H9 (cell line): ENCODE measurements around the gene EPN3. TPM values are rescaled to one million over a fixed set of nuclear protein-coding genes. Genes with fewer than 3 reads are reported as not detected.

ENCODE experiments used
- DNase-seq: peaks from one replicate; pipeline ENCODE4 v3.0.0-alpha.2; 2017
- H2AFZ ChIP-seq: one replicate; pipeline ENCODE4 v1.6.1; 2013; ENCODE audit warnings: mild to moderate bottlenecking, low read length, control low read depth, moderate library complexity
- H2AK5ac ChIP-seq: 2 replicates; pipeline ENCODE4 v1.6.1; 2013; ENCODE audit warnings: low read length, control low read depth, mixed read lengths; ENCODE audit not compliant: insufficient read length
- H2BK120ac ChIP-seq: one replicate; pipeline ENCODE4 v1.6.1; 2013; ENCODE audit warnings: low read depth, mild to moderate bottlenecking, low read length, control low read depth, inconsistent platforms; ENCODE audit not compliant: poor library complexity, severe bottlenecking
- H2BK12ac ChIP-seq: 2 replicates; pipeline ENCODE4 v1.6.1; 2013; ENCODE audit warnings: low read length, control low read depth, mixed read lengths, low read depth; ENCODE audit not compliant: insufficient read length
- H2BK15ac ChIP-seq: 2 replicates; pipeline ENCODE4 v1.6.1; 2013; ENCODE audit warnings: low read depth, low read length, control low read depth
- H2BK20ac ChIP-seq: one replicate; pipeline ENCODE4 v1.6.1; 2013; ENCODE audit warnings: low read depth, mild to moderate bottlenecking, low read length, control low read depth, inconsistent platforms; ENCODE audit not compliant: poor library complexity, severe bottlenecking
- H2BK5ac ChIP-seq: 2 replicates; pipeline ENCODE4 v1.6.1; 2013; ENCODE audit warnings: low read length, control low read depth, mixed read lengths; ENCODE audit not compliant: insufficient read length
- H3K14ac ChIP-seq: 2 replicates; pipeline ENCODE4 v1.6.1; 2013; ENCODE audit warnings: low read length, control low read depth; ENCODE audit not compliant: insufficient read depth
- H3K18ac ChIP-seq: 2 replicates; pipeline ENCODE4 v1.6.1; 2013; ENCODE audit warnings: low read depth, mild to moderate bottlenecking, mixed read lengths, low read length, control low read depth; ENCODE audit not compliant: insufficient read length
- H3K23ac ChIP-seq: 2 replicates; pipeline ENCODE4 v1.6.1; 2013; ENCODE audit warnings: low read length, control low read depth, mixed read lengths, low read depth; ENCODE audit not compliant: insufficient read length
- H3K23me2 ChIP-seq: 2 replicates; pipeline ENCODE4 v1.6.1; 2013; ENCODE audit warnings: low read depth, mild to moderate bottlenecking, mixed read lengths, low read length, control low read depth; ENCODE audit not compliant: insufficient read length, poor library complexity, severe bottlenecking
- H3K27ac ChIP-seq: 2 replicates; pipeline ENCODE4 v1.5.1; 2013; ENCODE audit warnings: low read length, control low read depth, mixed read lengths, low read depth; ENCODE audit not compliant: insufficient read length
- H3K27me3 ChIP-seq: 2 replicates; pipeline ENCODE4 v1.6.1; 2013; ENCODE audit warnings: low read length, control low read depth, inconsistent platforms; ENCODE audit not compliant: insufficient read depth
- H3K4ac ChIP-seq: 2 replicates; pipeline ENCODE4 v1.6.1; 2013; ENCODE audit warnings: low read depth, mild to moderate bottlenecking, control low read depth, inconsistent platforms, low read length, moderate library complexity
- H3K4me1 ChIP-seq: 2 replicates; pipeline ENCODE4 v1.6.1; 2013; ENCODE audit warnings: low read length, control low read depth, inconsistent platforms; ENCODE audit not compliant: insufficient read depth
- H3K4me2 ChIP-seq: 2 replicates; pipeline ENCODE4 v1.6.1; 2013; ENCODE audit warnings: low read length, control low read depth, mixed read lengths; ENCODE audit not compliant: insufficient read length, insufficient read depth
- H3K56ac ChIP-seq: 2 replicates; pipeline ENCODE4 v1.6.1; 2013; ENCODE audit warnings: low read depth, mild to moderate bottlenecking, mixed read lengths, low read length, control low read depth; ENCODE audit not compliant: insufficient read length
- H3K79me1 ChIP-seq: 2 replicates; pipeline ENCODE4 v1.6.1; 2013; ENCODE audit warnings: low read depth, mild to moderate bottlenecking, moderate library complexity, low read length, control low read depth, inconsistent platforms; ENCODE audit not compliant: insufficient read depth, poor library complexity, severe bottlenecking
- H3K79me2 ChIP-seq: 2 replicates; pipeline ENCODE4 v1.6.1; 2013; ENCODE audit warnings: low read length, control low read depth, inconsistent platforms; ENCODE audit not compliant: insufficient read depth
- H3K9ac ChIP-seq: 2 replicates; pipeline ENCODE4 v1.6.1; 2013; ENCODE audit warnings: low read length, control low read depth, mixed read lengths; ENCODE audit not compliant: insufficient read length; ENCODE audit errors: extremely low read depth
- H3K9me3 ChIP-seq: one replicate; pipeline ENCODE4 v1.6.1; 2013; ENCODE audit warnings: low read depth, low read length, inconsistent platforms; ENCODE audit not compliant: control insufficient read depth
- H3T11ph ChIP-seq: one replicate; pipeline ENCODE4 v1.6.1; 2013; ENCODE audit warnings: mild to moderate bottlenecking, low read length, control low read depth, inconsistent platforms
- H4K20me1 ChIP-seq: one replicate; pipeline ENCODE4 v1.6.1; 2013; ENCODE audit not compliant: control insufficient read depth, insufficient read length, insufficient read depth
- H4K5ac ChIP-seq: 2 replicates; pipeline ENCODE4 v1.6.1; 2013; ENCODE audit warnings: low read depth, mild to moderate bottlenecking, mixed read lengths, low read length, control low read depth; ENCODE audit not compliant: insufficient read length
- H4K8ac ChIP-seq: replicated peaks from 2 replicates; pipeline ENCODE4 v1.6.1; 2013; ENCODE audit warnings: low read length, control low read depth, mixed read lengths, low read depth; ENCODE audit not compliant: insufficient read length
- H4K91ac ChIP-seq: 2 replicates; pipeline ENCODE4 v1.6.1; 2013; ENCODE audit warnings: low read depth, mild to moderate bottlenecking, moderate library complexity, mixed read lengths, low read length, control low read depth; ENCODE audit not compliant: insufficient read length
- H3K27ac Mint-ChIP-seq, 3 experiments: 2 replicates in 2 of 3; 3 replicates in 1 of 3; pipeline ENCODE4 v1.8.0; 2020 to 2021; ENCODE audit warnings: mixed read lengths in 3 of 3, mild to moderate bottlenecking in 1 of 3, moderate library complexity in 1 of 3
- H3K27me3 Mint-ChIP-seq: 2 replicates; pipeline ENCODE4 v1.8.0; 2021; ENCODE audit warnings: low read depth, mild to moderate bottlenecking, moderate library complexity, mixed read lengths
- H3K36me3 Mint-ChIP-seq, 3 experiments: 2 replicates in 2 of 3; 3 replicates in 1 of 3; pipeline ENCODE4 v1.8.0; 2020 to 2021; ENCODE audit warnings: low read depth in 3 of 3, mixed read lengths in 3 of 3; ENCODE audit not compliant: insufficient read depth in 1 of 3
- H3K4me1 Mint-ChIP-seq, 2 experiments: 2 replicates each; pipeline ENCODE4 v1.8.0; 2020; ENCODE audit warnings: mixed read lengths in 2 of 2
- H3K4me3 Mint-ChIP-seq, 2 experiments: 2 replicates in 1 of 2; 3 replicates in 1 of 2; pipeline ENCODE4 v1.8.0; 2020 to 2021; ENCODE audit warnings: mild to moderate bottlenecking in 2 of 2, mixed read lengths in 2 of 2, moderate library complexity in 1 of 2
- H3K9me3 Mint-ChIP-seq, 2 experiments: 2 replicates in 1 of 2; 3 replicates in 1 of 2; pipeline ENCODE4 v1.8.0; 2020; ENCODE audit warnings: mild to moderate bottlenecking in 2 of 2, mixed read lengths in 2 of 2, moderate library complexity in 1 of 2
- CTCF ChIP-seq: fragments of 200-600 bp; sonication (generic); conservative IDR thresholded peaks from 3 replicates; pipeline ENCODE4 v1.8.0; 2021; ENCODE audit warnings: antibody characterized with exemption, mild to moderate bottlenecking
- WGBS: extraction: QIAGEN DNeasy Blood & Tissue Kit; methylation state at CpG from one replicate; pipeline ENCODE4 v1.1.7; 2013; ENCODE audit warnings: missing lambda C conversion rate, low lambda C conversion rate, mixed read lengths; ENCODE audit not compliant: insufficient read length; ENCODE audit errors: extremely low coverage; 5-methylcytosine and 5-hydroxymethylcytosine counted together
- total RNA-seq: library from RNA; stranded (reverse); gene quantifications from 2 replicates; pipeline ENCODE4 v1.2.1, GENCODE V29; 2021

Gene EPN3
- total RNA-seq, 1 experiment from 2014 or later = 1.9 TPM

DNA sequence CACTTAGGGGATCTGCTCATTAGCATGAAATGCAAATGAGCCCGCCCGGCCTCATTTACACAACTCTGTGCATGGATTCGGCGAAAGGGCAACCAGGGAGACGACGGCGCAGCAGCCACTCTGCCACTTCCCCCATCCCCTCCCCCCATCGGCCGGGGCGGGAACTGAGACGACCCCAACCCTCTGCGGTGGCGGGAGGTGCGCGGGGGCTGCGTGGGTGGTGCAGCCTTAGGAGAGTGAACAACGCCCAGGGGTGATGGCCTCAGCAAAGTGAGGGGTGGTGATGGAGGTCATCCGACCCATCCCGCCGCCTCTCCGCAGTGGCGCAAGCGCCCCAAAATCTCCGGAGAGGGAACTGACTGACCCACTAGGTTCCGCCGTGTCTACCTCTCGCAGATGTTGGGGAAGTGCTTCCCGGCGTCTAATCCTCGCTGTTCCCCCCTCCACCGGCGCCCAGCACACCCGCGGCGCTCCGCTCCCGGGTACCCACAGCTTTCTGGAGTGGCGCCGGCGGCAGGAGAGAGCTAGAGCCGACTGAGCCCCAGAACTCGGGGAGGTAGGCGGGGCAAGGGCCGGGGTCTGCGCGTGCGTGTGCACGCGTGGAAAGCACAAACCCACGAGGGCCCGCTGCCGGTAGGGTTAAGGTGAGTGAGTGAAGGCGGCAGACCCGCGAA is 26.5 kb downstream of the EPN3 start:
- H3K4me1 Mint-ChIP-seq = peaks cover 15 to 33% of the 10 kb centered on the region in 2 experiments
- H3K14ac ChIP-seq = no peak overlapping the region
- no peak overlapping the region for H2BK5ac ChIP-seq
- no peak overlapping the region for H2BK15ac ChIP-seq
- H3K27ac ChIP-seq = no peak overlapping the region
- no peak overlapping the region for H3K23ac ChIP-seq
- H3K36me3 Mint-ChIP-seq = no peaks in the 10 kb centered on the region; a peak in 1 of 7 replicates
- no peak for TF ChIP-seq CTCF
- no peak overlapping the region for H3K4ac ChIP-seq
- H2AK5ac ChIP-seq = no peak overlapping the region
- no peaks in the 10 kb centered on the region; the same call in 1 of the 2 replicates for H3K4me1 ChIP-seq
- H3K4me2 ChIP-seq = peak overlapping the region; percentile 74
- no peak overlapping the region for H2BK12ac ChIP-seq
- no peak overlapping the region for H3K9ac ChIP-seq
- no peak overlapping the region for H4K8ac ChIP-seq
- H3K23me2 ChIP-seq = peaks cover 26% of the 10 kb centered on the region
- peak overlapping the region; percentile 72 to 92 for H3K4me3 Mint-ChIP-seq
- no peak overlapping the region for H3T11ph ChIP-seq
- H4K20me1 ChIP-seq = no peaks in the 10 kb centered on the region
- H3K27me3 ChIP-seq = peaks cover 34% of the 10 kb centered on the region
- no peaks in the 10 kb centered on the region for H3K9me3 Mint-ChIP-seq
- no peak overlapping the region for H3K18ac ChIP-seq
- peaks cover 71% of the 10 kb centered on the region for H3K27me3 Mint-ChIP-seq
- H3K27ac Mint-ChIP-seq = no peak overlapping the region
- no peak overlapping the region for H3K56ac ChIP-seq
- no peak overlapping the region for H2AFZ ChIP-seq
- H3K79me2 ChIP-seq = no peaks in the 10 kb centered on the region
- no peak overlapping the region for H4K91ac ChIP-seq
- no peaks in the 10 kb centered on the region for H3K79me1 ChIP-seq
- no peaks in the 10 kb centered on the region for H3K9me3 ChIP-seq
- no CpG with 5 or more reads among the region's 55 CpGs for WGBS
- no peak overlapping the region for H2BK20ac ChIP-seq
- H2BK120ac ChIP-seq = no peak overlapping the region
- DNase-seq = peak; percentile 88
- H4K5ac ChIP-seq = no peak overlapping the region
